Esophagus squamous epithelium (tissue), 5 donors: ENCODE measurements around the gene ASIC2. TPM values are rescaled to one million over a fixed set of nuclear protein-coding genes. Genes with fewer than 3 reads are reported as not detected.

Source experiments
- DNase-seq: peaks from one replicate; lab custom pipeline; 2025; lab: John Stamatoyannopoulos, UW
- H3K27ac ChIP-seq, 4 donors: fragments of 200-600 bp; sonication (generic); one replicate each; pipeline ENCODE4 v1.5.1; 2016 to 2019; ENCODE audit warnings: mild to moderate bottlenecking in 1 of 4
- H3K27me3 ChIP-seq, 4 donors: fragments of 200-600 bp; sonication (generic); 1 replicate in 3 of 4; 2 replicates in 1 of 4; pipeline versions ENCODE4 v1.5.1 to v1.6.0; 2017 to 2021; ENCODE audit warnings: antibody characterized with exemption in 1 of 4
- H3K36me3 ChIP-seq, 3 donors: fragments of 200-600 bp; sonication (generic); one replicate each; pipeline ENCODE4 v1.5.1; 2016 to 2019
- H3K4me1 ChIP-seq, 3 donors: fragments of 200-600 bp; sonication (generic); one replicate each; pipeline ENCODE4 v1.5.1; 2017 to 2019
- H3K4me3 ChIP-seq, 4 donors: fragments of 200-600 bp; sonication (generic); 1 replicate in 3 of 4; 2 replicates in 1 of 4; pipeline ENCODE4 v1.5.1; 2016 to 2019; ENCODE audit warnings: mild to moderate bottlenecking in 2 of 4, moderate library complexity in 1 of 4
- H3K9me3 ChIP-seq, 3 donors: fragments of 200-600 bp; sonication (generic); one replicate each; pipeline ENCODE4 v1.5.1; 2016 to 2019
- CTCF ChIP-seq, 6 experiments: fragments of 450-650 bp in 4 of 6; fragments of 200-600 bp in 2 of 6; sonication (generic) in 2 of 6; IDR thresholded peaks; one replicate each; pipeline ENCODE4 v1.5.1; 2016 to 2019; ENCODE audit warnings: antibody characterized with exemption in 6 of 6, mild to moderate bottlenecking in 4 of 6, moderate library complexity in 4 of 6
- POLR2A ChIP-seq, 4 donors: fragments of 450-650 bp; IDR thresholded peaks; one replicate each; pipeline ENCODE4 v1.6.1; 2017; ENCODE audit warnings: antibody characterized with exemption in 4 of 4, mild to moderate bottlenecking in 4 of 4, moderate library complexity in 3 of 4
- WGBS, 2 donors: methylation state at CpG; one replicate each; pipeline ENCODE4 v1.1.5; 2018; 5-methylcytosine and 5-hydroxymethylcytosine counted together
- intact Hi-C: fragments of 100-400 bp; cut with DNase I; formaldehyde crosslinking; loops from one replicate; pipeline ENCODE4 v1.15.0; 2022
- total RNA-seq, 4 donors: library from RNA; depleted of rRNA; stranded (reverse); fragments of >200 nt; gene quantifications; one replicate each; pipeline ENCODE4 v1.1.0, GENCODE V29; 2016
- donor health status: DM: yes; HTN: yes; CAD: no.

ASIC2 gene
- total RNA-seq, 4 donors from 2014 or later = 0.29 TPM; not detected in 3

- intact Hi-C loops = no loop called here
- no peaks in the 10 kb centered on the region for H3K36me3 ChIP-seq
- no peak for DNase-seq
- 79 to 81% methylated on average over 6 of the region's 10 CpGs for WGBS, 2 donors
- no peaks in the 10 kb centered on the region for H3K4me1 ChIP-seq
- no peaks in the 10 kb centered on the region for H3K9me3 ChIP-seq
- no peak for TF ChIP-seq POLR2A (IDR thresholded peaks at IDR 0.05)
- peaks cover 0 to 91% (median 0%) of the 10 kb centered on the region in 4 donors for H3K27me3 ChIP-seq
- no peak overlapping the region for H3K4me3 ChIP-seq
- no peak overlapping the region for H3K27ac ChIP-seq
Observed at GRCh38 chr17:33261820-33262219, 31.3 kb downstream of the ASIC2 start.

DNA sequence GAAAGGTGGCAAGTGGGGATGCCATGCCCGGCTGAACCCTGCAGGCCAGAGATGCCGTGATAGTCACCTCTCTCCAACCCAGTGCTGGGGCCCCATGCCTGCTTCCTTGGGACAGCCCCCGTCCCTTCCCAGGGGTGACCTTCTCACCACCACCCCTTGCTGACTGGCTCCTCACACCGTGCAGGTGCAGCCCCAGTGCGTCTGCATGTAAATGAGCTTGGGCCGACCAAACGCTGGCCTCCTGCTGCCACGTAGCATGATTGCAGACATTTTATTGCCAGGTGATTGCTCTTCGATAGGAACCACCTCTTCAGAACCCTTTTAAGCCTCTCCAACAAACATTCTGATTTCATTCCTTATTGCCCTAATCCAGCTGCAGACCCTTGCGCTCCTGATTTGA lies 32.5 kb downstream of the ASIC2 start:
- Histone ChIP-seq H3K36me3 (no peaks in the 10 kb centered on the region), H3K9me3 (no peaks in the 10 kb centered on the region), H3K4me1 (no peaks in the 10 kb centered on the region), H3K4me3 (no peak overlapping the region), H3K27me3 (peaks cover 0 to 93% (median 0%) of the 10 kb centered on the region in 4 donors), H3K27ac (no peak overlapping the region)
- TF ChIP-seq POLR2A (IDR thresholded peaks at IDR 0.05) (no peak), CTCF (IDR thresholded peaks at IDR 0.05) (no peak)
- intact Hi-C loops = no loop called here
- 62 to 63% methylated on average over 8 to 10 of the region's 10 CpGs for WGBS, 2 donors
- no peak for DNase-seq

DNA sequence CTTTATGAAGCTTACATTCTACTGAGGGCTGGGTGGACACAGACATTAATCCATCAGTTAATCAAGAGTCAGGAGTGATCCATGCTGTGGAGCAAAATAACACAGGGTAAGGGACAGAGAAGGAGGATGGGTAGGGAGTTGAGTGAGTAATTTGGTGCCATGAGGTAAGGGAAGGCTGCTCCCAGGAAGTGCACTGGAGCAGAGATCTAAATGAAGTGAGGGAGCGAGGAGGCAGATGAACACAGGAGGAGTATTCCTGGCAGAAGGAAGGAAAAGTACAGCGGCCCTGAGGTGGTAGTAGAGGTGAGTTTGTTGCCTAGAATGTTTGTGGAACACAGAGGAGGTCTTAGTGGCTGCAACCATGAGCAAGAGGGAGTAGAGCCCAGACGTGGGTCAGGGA lies 34.8 kb downstream of the ASIC2 start:
- no peak for TF ChIP-seq POLR2A (IDR thresholded peaks at IDR 0.05)
- no peak for TF ChIP-seq CTCF (IDR thresholded peaks at IDR 0.05)
- 65 to 71% methylated on average over 3 of the region's 3 CpGs for WGBS, 2 donors
- no peaks in the 10 kb centered on the region for H3K4me1 ChIP-seq
- H3K9me3 ChIP-seq = no peaks in the 10 kb centered on the region
- no peak for DNase-seq
- intact Hi-C loops = no loop called here
- peaks cover 0 to 92% (median 0%) of the 10 kb centered on the region in 4 donors for H3K27me3 ChIP-seq
- H3K27ac ChIP-seq = no peak overlapping the region
- no peaks in the 10 kb centered on the region for H3K36me3 ChIP-seq
- H3K4me3 ChIP-seq = no peak overlapping the region

- H3K27ac ChIP-seq = no peak overlapping the region
- 74 to 80% methylated on average over 2 of the region's 2 CpGs for WGBS, 2 donors
- H3K27me3 ChIP-seq = peaks cover 0 to 99% (median 0%) of the 10 kb centered on the region in 4 donors
Observed at GRCh38 chr17:33245183-33245582, 47.9 kb downstream of the ASIC2 start.

DNA sequence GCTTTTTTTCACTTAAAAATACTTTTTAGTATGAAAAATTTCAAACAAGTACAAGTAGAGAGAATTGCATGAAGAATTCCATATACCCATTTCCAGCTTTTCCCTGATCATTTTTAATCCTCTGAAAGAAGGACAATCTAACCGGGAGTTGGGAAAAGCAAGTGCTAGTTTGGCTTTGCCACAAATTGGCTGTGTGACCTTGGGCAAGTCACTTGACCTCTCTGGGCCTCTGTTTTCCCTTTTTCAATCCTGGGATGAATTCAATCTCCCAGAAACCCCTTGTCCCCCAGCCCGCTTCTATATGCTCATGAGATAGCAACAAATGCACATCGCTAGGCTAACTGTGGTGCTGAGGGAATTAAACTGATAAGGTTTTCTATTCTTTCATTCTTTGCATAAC lies 49.4 kb downstream of the ASIC2 start:
- no peak for TF ChIP-seq POLR2A (IDR thresholded peaks at IDR 0.05)
- no peak for TF ChIP-seq CTCF (IDR thresholded peaks at IDR 0.05)
- Histone ChIP-seq H3K36me3 (no peaks in the 10 kb centered on the region), H3K27me3 (peaks cover 0 to 99% (median 0%) of the 10 kb centered on the region in 4 donors), H3K27ac (no peak overlapping the region), H3K4me3 (no peak overlapping the region), H3K9me3 (no peaks in the 10 kb centered on the region), H3K4me1 (no peaks in the 10 kb centered on the region)
- no peak for DNase-seq
- intact Hi-C loops = no loop called here
- 91 to 93% methylated on average over 3 of the region's 3 CpGs for WGBS, 2 donors

More at GRCh38 chr17:33245183-33245582, 47.9 kb downstream of the ASIC2 start:
- no peaks in the 10 kb centered on the region for H3K4me1 ChIP-seq
- no peaks in the 10 kb centered on the region for H3K36me3 ChIP-seq
- TF ChIP-seq POLR2A (IDR thresholded peaks at IDR 0.05) (no peak), CTCF (IDR thresholded peaks at IDR 0.05) (no peak)
- H3K9me3 ChIP-seq = no peaks in the 10 kb centered on the region
- H3K4me3 ChIP-seq = no peak overlapping the region
- DNase-seq = no peak
- intact Hi-C loops = no loop called here
